Measurements from ENCODE around the gene C5orf58.
A peak's percentile ranks its signal among the peaks of the same experiment; 100 is the strongest.
"Not testable (repeated sequence)": the region's sequence is repeated elsewhere in the genome, so short reads cannot be mapped to it uniquely, and the experiment has no call there.

Gene C5orf58

GRCh38 chr5:170223906-170224305 lies 8.9 kb upstream of the C5orf58 start:
- no peak for DNase-seq (ENCODE audit: low spot score)

DNA sequence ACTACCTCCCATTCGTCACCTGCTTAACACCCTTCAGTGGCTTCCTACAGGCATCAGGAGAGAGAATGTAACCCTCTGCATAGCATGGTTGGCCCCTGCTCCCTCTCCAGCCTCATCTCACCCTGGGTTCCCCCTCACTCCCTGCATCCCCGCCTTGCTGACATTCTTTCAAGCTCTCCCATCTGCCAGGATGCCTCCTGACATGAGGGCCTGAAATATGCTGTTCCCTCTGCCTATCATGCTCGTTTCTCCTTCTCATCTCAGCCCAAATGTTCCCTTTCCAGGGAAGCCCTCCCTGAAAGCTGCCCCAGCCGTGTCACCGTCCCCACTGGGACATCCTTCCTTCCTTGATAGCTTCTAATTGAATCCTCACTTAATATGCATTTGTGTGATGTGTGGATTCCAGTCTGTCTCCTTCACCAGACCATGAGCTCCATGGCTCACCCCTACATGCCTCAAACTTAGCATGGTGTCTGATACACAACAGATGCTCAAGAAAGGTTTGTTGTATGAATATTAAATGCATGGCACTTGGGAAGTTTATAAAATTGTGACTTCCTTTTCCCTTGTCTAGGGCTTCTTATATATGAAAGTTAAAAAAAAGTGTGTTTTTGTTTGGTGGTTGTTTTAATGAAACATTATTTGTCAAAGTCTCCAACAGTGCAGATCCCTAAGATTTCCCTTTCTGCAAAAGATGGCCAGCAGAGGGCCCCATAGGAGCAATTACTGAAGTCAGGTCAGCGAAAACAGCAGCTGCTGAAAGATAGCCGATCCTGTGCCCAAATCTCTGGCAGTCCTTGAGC lies 7.3 kb upstream of the C5orf58 start:
- DNase-seq (ENCODE audit: low spot score) = peak; percentile 87

DNA sequence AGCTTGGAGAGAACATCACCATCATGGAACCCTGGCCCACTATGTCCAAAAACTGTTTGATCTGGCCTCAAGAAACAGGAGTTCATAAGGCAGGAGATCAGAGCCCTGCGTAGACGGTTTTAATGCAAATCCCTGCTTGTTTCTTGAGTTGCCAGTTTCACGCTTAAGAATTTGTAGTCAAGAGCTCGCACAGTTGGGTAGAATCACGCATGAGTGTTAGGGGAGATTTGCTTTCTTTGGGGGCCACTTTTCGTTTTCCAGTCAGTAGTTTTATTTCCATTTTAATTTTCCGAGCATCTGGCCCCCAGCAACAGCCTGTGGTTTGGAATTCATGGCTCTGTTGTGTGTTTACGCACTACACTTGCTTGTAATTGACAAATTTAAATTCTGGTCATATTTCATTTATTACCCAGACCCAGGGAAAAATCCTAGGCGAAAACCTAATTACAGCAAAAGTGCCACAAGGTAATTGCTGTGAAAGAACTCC lies 6.6 kb upstream of the C5orf58 start:
- DNase-seq (ENCODE audit: low spot score) = no peak

DNA sequence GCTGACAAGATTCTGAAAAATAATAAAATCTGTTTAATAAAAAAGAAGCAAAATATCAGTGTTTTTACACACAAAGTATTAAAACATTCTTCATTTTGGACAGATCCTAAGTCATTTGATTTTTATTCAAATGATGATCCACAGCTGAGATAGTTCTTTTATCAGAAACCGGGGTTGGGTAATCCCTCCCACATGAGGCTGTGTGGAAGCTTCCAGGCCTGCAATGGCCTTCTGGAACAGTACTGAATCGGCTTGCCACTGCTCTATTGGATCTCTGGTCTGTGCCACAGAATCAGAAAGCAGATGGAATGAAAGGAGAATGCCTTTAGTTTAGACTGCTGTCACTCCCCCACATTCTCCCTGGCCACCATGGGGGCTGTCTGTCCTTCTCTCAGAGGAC lies 6.1 kb upstream of the C5orf58 start:
- peak; percentile 23 for DNase-seq (ENCODE audit: low spot score)

DNA sequence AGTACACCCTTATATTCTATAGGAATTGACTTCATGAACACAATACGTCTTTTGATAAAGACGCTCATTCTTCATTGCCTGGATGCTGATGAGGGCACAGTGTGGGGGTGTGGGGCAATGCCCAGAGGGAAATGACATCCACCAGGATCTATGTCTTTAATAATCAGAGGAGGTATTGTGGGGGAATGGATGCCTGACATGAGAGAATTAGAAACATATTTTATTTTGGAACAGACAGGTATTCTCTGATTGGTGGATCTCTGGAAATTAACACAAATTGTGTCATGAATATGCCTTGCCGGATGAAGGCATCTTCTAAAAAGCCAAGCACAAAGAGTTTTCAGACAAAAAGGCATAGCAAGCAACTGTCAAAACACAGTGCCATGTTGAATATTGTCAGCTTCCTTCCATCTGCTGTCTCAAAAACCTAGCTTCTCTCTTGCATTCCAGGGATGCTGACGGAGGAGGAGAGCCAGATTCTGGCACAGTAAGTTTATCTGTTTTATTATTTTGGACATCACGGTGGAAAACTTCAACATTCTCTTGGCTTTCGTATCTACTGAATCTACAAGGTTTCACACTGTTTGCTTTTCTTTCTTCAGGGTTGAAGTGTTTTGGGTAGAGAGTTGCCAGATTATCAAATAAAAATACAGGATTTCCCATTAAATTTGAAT lies 3.9 kb upstream of the C5orf58 start:
- peak; percentile 14 for DNase-seq (ENCODE audit: low spot score)

DNA sequence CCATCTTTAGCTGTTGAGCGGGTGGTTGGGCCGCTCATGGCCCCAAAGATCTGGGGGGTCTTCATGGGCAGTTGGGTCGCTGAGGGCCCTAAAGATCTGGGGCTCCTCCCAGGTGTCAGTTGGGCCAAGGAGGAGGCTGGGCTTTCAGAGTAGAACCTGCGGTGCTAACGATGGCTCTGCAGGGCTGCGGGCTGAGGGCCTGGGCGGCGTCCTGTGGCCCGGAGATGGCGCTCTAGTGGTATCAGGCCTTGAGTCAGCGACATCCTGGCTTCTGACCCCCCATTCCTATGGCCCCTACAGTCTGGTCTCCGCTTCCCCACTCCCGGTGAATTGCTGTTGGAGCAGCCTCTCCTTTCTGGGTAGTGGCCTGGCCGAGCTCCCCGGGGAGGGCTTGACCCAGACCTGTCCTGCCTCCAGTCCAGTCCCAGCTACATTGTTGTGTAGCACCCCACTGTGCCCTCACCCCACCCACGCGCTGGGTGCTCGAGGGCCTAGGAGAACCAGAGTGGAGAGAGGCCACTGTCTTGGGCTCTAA lies 640 bp downstream of the C5orf58 start:
- DNase-seq (ENCODE audit: low spot score) = no peak

DNA sequence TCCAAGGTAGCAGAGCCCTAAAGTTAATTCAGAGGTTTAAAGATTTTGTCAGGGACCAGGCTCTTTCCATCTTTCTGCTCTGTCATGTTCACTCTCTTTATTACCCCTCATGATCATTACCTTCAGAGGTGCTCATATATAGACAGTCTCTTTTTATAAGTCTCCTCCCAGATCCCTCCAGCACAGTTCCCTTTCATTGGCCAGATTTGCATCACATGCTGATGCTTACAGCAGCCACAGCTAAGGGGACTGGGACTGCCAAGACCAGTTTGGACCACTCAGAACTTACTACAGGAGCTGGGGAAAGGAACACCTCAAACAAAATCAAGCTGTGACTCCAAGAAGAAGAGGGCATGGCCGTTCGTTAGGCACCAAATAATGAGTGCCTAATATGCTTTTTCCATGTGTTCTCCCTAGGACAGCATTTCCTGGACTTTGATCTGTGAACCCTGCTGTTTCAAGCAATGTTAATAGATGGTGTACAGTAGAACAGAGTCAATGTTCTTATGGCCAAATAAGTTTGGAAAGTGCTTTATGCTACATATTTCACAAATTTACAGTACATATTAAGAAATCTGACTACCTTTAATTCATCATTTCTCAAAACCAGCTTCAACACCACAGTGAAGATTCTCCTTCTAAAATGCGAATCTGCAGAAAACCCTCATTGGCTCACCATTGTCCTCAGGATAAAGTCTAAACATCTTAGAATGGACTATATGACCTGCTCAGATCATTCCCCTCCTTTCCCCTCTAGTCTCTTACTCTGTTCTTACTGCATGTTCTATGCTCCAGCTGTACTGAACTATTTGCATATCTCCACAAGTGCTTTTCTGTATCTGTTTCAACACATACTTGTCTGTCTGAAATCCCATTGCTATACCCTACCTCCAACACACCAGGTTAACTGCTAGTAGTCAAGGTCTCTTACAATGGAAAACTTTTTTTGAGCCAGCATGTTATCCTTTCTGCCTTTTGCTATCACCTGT lies 3.4 kb downstream of the C5orf58 start:
- DNase-seq (ENCODE audit: low spot score) = no peak

DNA sequence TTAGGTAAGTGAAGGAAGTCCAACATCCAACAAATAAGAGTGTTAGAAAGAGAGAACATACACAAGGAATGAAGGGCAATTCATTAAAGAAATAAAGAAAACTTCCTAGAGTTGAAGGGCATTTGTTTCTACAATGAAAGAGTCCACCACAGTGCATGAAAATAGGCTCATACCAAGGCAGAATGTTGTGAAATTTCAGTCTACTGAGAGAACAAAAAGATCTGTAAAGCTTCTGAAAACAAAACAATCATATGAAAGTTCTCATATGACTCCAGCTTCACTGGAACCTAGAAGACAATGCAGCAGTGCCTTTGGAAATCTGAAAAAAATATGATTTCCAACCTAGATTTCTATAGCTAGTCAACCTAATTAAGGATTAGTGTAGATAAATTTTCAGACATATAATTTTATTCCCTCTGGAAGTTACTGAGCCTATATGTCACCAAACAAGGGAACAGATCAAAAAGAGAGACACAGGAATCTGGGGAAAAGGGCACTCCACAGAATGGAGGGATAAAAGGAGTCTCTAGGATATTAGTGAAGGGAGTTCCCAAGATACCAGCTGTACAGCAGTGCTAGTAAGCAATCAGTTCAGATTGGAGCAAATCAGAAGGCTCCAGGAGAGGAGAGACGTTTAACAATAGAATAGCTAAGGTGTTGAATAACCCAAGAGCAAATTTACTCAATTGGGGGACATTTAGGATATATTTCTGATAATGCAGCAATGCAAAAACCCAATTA lies 5.8 kb downstream of the C5orf58 start:
- DNase-seq (ENCODE audit: low spot score) = no peak

DNA sequence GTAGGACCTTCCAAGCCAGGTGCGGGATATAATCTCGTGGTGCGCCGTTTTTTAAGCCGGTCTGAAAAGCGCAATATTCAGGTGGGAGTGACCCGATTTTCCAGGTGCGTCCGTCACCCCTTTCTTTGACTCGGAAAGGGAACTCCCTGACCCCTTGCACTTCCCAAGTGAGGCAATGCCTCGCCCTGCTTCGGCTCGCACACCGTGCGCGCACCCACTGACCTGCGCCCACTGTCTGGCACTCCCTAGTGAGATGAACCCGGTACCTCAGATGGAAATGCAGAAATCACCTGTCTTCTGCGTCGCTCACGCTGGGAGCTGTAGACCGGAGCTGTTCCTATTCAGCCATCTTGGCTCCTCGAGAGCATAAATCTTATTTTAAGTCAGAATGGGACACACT lies 12.7 kb downstream of the C5orf58 start:
- DNase-seq (ENCODE audit: low spot score) = not testable (repeated sequence)

- no peak for DNase-seq (ENCODE audit: low spot score)
These were observed 13.5 kb downstream of the C5orf58 start for GRCh38 chr5:170246126-170246870.

DNA sequence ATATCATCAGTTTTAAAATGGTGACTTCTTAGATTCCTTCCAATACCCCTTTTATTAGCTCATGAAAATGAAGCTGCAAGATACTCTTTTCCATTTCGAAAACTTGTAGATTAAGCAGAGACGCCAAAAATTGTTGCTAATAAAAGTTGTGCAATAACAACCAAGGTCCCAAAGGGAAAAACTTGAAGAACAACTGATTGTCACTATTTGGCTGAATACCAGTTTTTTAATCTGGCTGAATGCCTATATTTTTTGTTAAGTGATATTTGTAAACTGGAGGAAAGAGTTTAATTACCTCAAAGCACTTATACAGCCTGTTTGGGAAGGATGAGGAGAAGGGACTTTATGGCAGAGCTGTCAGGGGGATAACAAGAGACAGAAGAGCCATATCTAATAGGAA lies 14.6 kb downstream of the C5orf58 start:
- no peak for DNase-seq (ENCODE audit: low spot score)

DNA sequence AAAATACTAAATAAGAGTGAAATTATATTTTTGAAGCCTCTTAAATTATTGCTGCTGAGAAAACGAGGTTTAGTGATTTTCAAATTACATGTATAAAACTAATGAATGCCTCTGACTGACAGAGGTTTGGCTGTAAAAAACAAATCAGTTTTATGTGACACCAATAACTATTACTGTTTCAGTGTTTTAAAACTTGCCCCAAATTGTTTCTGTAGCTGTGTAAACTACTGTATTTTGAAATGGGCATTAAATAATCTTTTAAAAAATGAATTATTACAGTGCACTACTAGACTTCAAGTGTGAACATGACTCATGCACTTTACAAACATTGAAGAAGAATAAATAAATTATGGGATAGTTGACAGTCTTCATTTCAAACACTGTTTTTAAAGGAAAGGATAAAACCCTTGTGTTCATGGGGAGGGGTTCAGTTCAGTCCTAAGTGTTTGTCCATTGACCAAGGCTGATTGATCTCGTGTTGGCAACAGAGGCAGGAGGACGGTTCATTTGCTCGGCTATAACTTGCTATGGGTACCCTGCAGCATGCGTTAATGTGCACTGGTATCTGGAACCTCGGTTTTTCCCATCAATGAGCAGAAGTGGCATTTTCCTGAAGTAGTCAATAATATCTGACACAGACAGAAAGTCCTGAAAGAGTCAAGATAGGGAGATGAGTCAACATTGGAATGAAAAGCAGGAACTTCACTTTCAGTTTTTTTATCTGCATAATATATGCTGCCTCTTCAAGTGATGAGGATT lies 15.6 kb downstream of the C5orf58 start:
- DNase-seq (ENCODE audit: low spot score) = no peak

DNA sequence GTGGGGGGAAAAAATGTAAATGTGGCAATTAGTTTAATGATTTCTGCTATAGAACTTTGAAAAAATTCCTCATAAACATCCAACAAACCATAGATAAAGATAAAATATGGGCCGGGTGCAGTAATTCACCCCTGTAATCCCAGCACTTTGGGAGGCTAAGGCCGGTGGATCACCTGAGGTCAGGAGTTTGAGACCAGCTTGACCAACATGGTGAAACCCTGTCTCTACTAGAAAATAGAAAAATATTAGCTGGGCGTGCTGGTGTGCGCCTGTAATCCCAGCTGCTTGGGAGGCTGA lies 16.1 kb downstream of the C5orf58 start:
- DNase-seq (ENCODE audit: low spot score) = not testable (repeated sequence)

- DNase-seq (ENCODE audit: low spot score) = no peak
These were observed 16.6 kb downstream of the C5orf58 start for GRCh38 chr5:170249355-170249754.

DNA sequence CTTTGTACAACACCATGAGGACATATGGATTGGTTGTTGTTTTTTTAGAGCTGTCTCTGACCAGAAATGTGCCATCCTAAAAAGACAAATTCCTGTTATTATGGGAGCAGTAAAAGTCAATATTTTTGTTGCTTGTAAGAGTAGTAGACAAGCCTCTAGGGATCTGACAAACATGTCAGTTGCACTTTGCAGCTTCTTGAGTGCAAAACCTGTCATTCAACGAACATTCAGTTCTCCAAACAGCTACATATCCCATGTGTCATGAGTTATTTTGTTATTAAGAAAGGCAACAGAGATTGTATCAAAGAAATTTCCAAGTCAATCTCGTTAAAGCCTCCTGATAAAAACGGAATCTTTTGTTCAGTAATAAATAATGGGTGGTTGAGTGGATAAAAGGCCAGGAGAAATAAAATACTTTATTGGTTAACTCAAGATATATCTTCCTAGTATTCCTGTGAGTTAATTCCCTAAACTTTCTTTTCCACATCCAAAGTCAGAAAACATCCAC lies 18.1 kb downstream of the C5orf58 start:
- DNase-seq (ENCODE audit: low spot score) = no peak

GRCh38 chr5:170251462-170251861 lies 18.7 kb downstream of the C5orf58 start:
- DNase-seq (ENCODE audit: low spot score) = no peak

GRCh38 chr5:170252109-170252508 lies 19.3 kb downstream of the C5orf58 start:
- no peak for DNase-seq (ENCODE audit: low spot score)

GRCh38 chr5:170252720-170253350 lies 20.1 kb downstream of the C5orf58 start:
- DNase-seq (ENCODE audit: low spot score) = no peak

DNA sequence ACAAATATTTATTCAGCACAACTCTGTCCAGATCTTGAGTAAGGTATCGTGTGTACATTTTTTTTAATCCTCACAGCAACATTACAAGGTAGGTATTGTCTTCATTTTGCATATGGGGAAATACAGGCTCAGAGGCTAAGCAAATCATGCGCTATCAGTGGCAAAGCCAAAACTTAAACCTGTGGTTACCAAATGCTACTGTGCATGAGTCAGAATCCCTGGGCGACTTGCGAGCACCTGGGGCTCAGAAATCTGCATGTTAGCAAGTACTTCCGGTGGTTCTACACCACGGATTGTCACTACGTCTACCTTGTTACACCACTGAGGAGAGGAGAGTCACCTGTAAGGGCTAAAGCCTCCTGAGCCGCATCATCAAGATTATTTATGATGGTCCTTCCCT lies 21.3 kb downstream of the C5orf58 start:
- DNase-seq (ENCODE audit: low spot score) = no peak

Data from Ammon's horn (tissue), 1 donor.